NT2/D1 (cell line): ENCODE data around the gene WNT5B.

Experiments
- DNase-seq: peaks from one replicate; pipeline ENCODE4 v3.0.0-alpha.2; 2011; ENCODE audit warnings: low read depth, low spot score
- H3K27me3 ChIP-seq: 2 replicates; pipeline ENCODE4 v1.6.0; 2011; ENCODE audit warnings: mild to moderate bottlenecking; ENCODE audit not compliant: insufficient read length, insufficient read depth
- H3K36me3 ChIP-seq: 2 replicates; pipeline ENCODE4 v1.6.1; 2011; ENCODE audit warnings: mild to moderate bottlenecking, low read length, mixed read lengths; ENCODE audit not compliant: insufficient read depth, insufficient read length
- H3K4me1 ChIP-seq: 2 replicates; pipeline ENCODE4 v1.5.1; 2011; ENCODE audit not compliant: insufficient read depth, insufficient read length
- H3K4me3 ChIP-seq: 2 replicates; pipeline ENCODE4 v1.5.1; 2011; ENCODE audit warnings: low read depth; ENCODE audit not compliant: insufficient read length
- H3K9ac ChIP-seq: 2 replicates; pipeline ENCODE4 v1.6.0; 2011; ENCODE audit warnings: low read depth; ENCODE audit not compliant: insufficient read length
- H3K9me3 ChIP-seq: 2 replicates; pipeline ENCODE4 v1.5.1; 2011; ENCODE audit warnings: mild to moderate bottlenecking, low read length; ENCODE audit not compliant: insufficient read depth
- SUZ12 ChIP-seq: IDR thresholded peaks from 2 replicates; pipeline ENCODE4 v1.6.1; 2011; ENCODE audit not compliant: insufficient read length, insufficient read depth; ENCODE audit errors: extremely low read depth
- YY1 ChIP-seq: IDR thresholded peaks from 2 replicates; pipeline ENCODE4 v1.6.1; 2011; ENCODE audit not compliant: insufficient read length, insufficient read depth
- ZNF274 ChIP-seq: IDR thresholded peaks from 2 replicates; pipeline ENCODE4 v1.6.1; 2011; ENCODE audit warnings: mild to moderate bottlenecking, low read depth, low read length

Gene WNT5B

DNA sequence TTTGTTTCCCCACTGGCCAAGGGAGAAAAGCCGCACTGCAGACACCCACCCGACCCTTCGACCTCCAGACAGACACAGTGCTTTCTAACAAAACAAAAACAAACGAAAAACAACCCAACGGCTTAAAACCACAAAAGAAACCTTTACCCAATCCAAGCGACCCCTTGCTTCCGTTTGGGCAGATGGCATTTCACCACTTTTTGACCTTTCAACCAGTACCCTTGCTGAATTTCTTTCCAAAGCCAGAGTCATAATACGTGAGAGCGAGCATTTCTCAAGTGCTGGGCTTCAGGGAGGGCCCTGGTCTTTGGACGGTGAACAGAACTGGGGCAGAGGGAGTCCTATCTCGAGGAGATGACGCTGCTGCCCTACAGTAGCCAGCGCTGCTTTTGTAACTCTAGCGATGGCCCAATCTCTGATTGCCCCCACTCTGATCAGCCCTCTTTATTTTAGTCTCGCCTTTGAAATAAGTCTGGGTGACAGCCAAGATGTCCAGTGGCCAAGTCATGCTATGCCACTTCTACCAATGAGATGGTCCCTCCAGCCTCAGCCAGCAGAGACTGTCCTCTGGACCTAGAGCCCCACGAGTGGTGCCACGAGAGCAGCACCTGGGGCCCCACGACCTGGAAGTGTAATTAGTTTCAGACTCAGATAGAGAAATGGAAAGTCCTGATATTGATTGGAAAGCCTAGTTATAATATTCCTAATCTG lies 40.0 kb downstream of the WNT5B start:
- Histone ChIP-seq H3K36me3 (no peaks in the 10 kb centered on the region), H3K27me3 (peaks cover 2% of the 10 kb centered on the region), H3K9me3 (no peaks in the 10 kb centered on the region), H3K4me3 (no peak overlapping the region), H3K4me1 (peaks cover 5% of the 10 kb centered on the region), H3K9ac (no peak overlapping the region)
- no peak for DNase-seq
- TF ChIP-seq ZNF274 (no peak), YY1 (no peak), SUZ12 (no peak)

DNA sequence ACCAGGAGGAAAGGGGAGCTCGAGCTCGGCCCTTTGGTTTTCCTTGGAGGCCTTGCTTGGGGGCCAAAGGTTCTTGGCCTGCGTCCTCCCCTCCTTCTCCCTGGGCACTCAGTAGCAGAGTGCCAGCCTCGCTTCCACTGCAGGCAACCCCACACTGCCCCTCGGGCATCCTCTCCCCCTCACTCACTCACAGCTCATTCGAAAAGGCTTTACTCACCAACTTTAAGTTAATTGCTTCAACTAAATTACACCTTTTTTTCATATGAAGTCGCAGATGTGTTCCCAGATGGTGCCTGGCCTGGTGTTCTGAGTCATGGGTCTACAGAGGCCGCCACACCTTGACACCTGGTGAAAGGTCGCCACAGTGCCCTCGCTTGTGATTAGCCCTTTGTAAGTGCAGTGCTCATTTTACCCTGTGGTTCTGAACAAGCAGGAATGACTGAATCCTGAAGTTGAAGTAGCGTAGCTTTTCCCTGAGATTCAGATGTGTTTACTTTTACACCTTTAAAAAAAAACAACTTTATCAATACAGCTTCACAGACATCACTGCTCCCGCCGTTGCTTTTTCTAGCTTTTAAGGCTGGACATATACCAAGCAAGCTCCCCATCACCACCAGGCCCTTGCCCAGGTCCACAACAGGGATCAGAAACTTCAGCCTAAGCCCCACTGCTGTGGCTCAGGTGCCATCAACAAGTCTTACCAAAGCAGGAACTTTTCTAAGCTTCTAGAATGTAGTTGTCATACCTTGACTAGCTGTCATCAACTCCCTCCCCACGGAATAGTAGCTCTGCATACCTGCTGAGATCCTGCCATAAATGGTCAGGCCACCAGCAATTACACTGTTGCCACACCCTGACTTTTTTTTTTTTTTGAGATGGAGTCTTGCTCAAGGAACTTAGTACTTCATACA lies 41.6 kb downstream of the WNT5B start:
- Histone ChIP-seq H3K36me3 (no peaks in the 10 kb centered on the region), H3K4me1 (peaks cover 5% of the 10 kb centered on the region), H3K9me3 (no peaks in the 10 kb centered on the region), H3K4me3 (no peak overlapping the region), H3K9ac (no peak overlapping the region), H3K27me3 (no peaks in the 10 kb centered on the region)
- DNase-seq = no peak
- no peak for TF ChIP-seq SUZ12
- no peak for TF ChIP-seq ZNF274
- TF ChIP-seq YY1 = no peak

DNA sequence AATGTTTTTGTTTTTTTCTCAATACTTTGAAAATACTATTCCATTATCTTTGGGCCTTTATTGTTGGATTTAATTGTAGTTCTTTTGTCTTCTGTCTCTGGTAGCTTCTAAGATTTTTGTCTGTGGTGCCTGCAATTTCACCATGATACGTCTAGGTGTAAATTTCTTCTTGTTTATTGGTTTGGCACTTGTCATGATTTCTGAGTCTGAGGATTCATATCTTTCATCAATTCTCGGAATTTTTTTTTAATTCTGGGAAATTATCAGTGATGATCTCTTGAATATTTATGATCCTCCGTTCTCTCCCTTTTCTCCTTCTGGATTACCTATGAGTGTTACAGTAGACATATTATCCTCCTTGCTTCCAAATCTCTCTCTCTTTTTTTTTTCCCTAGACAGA lies 47.0 kb downstream of the WNT5B start:
- no peak for DNase-seq
- Histone ChIP-seq H3K4me1 (no peaks in the 10 kb centered on the region), H3K9me3 (no peaks in the 10 kb centered on the region), H3K9ac (no peak overlapping the region), H3K27me3 (no peaks in the 10 kb centered on the region), H3K4me3 (no peak overlapping the region), H3K36me3 (no peaks in the 10 kb centered on the region)
- TF ChIP-seq YY1 (no peak), ZNF274 (no peak), SUZ12 (no peak)

DNA sequence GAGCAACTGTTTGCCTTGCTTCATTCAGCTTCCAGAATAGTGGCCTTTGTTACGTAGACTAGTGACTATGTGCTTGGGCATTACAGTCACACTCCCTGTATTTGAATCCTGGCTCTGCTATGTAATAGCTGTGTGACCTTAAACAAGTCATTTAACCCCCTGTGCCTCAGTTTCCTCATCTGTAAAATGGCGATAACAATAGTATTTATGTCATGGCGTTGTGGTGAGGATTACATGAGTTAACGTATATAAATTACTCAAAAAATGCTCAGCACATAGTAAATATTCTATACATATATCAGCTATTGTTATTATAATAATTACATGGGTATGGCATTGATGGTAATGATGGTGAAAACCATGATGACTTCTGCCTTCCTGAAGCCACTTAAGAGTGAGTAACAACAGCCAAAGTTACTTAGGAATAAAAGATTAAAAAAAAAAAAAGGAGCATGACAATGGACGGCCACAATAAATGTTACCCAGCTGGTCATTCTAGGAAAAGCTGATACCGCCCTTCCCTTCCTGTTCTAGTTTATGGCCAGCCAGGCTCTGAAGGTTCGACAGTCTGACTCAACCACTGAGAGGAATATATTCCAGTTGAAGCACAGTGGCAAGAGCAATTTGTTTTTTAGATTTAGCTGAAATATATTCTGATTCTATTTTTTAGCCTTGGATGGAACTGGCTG lies 51.9 kb downstream of the WNT5B start:
- Histone ChIP-seq H3K9ac (no peak overlapping the region), H3K27me3 (no peaks in the 10 kb centered on the region), H3K36me3 (no peaks in the 10 kb centered on the region), H3K4me1 (no peaks in the 10 kb centered on the region), H3K9me3 (no peaks in the 10 kb centered on the region), H3K4me3 (no peak overlapping the region)
- no peak for TF ChIP-seq SUZ12
- no peak for TF ChIP-seq YY1
- no peak for TF ChIP-seq ZNF274
- no peak for DNase-seq

DNA sequence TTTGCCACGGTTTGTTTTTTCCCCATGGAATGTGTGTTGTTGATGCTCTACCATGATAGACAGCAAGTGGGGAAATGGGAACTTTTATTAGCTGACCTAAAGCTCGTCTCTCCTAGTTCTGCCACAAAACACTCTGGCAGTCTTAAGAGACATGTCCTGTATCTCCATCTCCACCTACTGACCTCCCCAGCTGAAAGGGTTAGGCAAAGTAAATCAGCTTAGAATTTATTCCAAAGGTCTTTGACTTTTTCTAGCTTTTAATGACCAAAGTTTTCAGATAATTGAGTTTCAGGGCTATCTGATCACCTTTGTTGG lies 52.4 kb downstream of the WNT5B start:
- Histone ChIP-seq H3K4me1 (no peaks in the 10 kb centered on the region), H3K27me3 (no peaks in the 10 kb centered on the region), H3K4me3 (no peak overlapping the region), H3K36me3 (no peaks in the 10 kb centered on the region), H3K9ac (no peak overlapping the region), H3K9me3 (no peaks in the 10 kb centered on the region)
- TF ChIP-seq SUZ12 (no peak), YY1 (no peak), ZNF274 (no peak)
- no peak for DNase-seq

DNA sequence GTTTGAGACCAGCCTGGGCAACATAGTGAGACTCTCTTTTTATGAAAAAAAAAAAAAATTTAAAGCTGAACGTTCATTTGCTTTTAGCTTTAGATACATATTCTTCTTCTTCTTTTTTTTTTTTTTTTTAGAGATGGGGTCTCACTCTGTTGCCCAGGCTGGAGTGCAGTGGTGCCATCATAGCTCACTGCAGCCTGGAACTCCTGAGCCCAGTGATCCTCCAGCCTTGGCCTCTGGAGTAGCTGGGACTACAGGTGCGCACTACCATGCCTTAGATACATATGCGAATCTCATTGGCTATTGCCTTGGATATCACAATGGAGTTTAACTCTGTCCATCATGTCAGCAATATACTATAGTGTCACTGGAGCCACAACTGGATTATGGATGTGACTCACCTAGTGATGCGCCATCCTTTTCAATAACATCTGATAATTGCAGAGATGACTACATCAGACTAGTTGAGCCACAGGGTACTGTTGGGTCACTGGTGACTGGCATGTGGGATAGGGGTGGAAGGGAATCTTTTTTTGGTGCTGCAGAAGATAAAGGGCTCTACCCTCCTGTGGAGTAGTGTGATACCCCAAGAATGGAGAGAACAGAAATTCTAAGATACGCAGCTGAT lies 59.2 kb downstream of the WNT5B start:
- Histone ChIP-seq H3K4me1 (no peaks in the 10 kb centered on the region), H3K4me3 (no peak overlapping the region), H3K9me3 (no peaks in the 10 kb centered on the region), H3K27me3 (no peaks in the 10 kb centered on the region), H3K36me3 (peaks cover 6% of the 10 kb centered on the region), H3K9ac (no peak overlapping the region)
- no peak for TF ChIP-seq SUZ12
- no peak for TF ChIP-seq YY1
- no peak for TF ChIP-seq ZNF274
- DNase-seq = no peak

DNA sequence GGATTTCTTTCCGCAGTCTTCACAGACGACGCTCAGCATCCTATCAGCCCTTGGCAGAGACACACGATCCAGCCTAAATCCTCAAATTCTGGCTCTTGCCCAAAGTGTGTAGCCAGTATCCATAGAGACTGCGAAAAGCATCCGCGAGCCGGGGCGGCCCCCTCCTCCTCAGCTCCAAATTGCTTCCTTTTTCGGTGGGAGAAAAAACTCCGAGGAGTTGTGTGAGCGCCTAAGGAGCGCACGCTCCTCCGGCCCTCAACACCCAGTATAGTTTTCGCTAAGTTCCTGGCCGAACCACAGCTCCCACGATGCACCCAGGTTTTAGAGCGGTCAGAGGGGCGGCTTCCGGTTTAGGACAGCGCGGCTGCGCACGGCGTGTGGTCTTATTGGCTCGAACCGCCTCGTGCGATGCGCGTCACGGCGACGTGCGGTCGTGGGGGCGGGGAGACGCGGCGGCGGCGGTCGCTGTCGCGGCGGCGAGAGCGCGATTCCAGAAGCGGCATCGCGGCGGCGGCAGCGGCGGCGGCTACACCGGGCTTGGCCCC lies 61.6 kb downstream of the WNT5B start, which contains the start of gene ADIPOR2:
TSS of gene ADIPOR2 (plus strand) at position 493 of the 545 bp plus-strand sequence. CDS start 63,274 bp downstream, outside the sequence.
- Histone ChIP-seq H3K4me1 (no peaks in the 10 kb centered on the region), H3K36me3 (peaks cover 19% of the 10 kb centered on the region)
- peak; percentile 100 for DNase-seq

More for the DNA sequence above, 61.6 kb downstream of the WNT5B start, which contains the start of gene ADIPOR2:
- no peaks in the 10 kb centered on the region for H3K9me3 ChIP-seq
- H3K9ac ChIP-seq = peak within 1 kb of the TSS; percentile 98
- TF ChIP-seq SUZ12 (no peak), ZNF274 (no peak), YY1 (no peak)
- peak within 1 kb of the TSS; percentile 94 for H3K4me3 ChIP-seq
- no peaks in the 10 kb centered on the region for H3K27me3 ChIP-seq
